ENCODE data around the gene DOCK2. TPM values are rescaled to one million over a fixed set of nuclear protein-coding genes. Genes with fewer than 3 reads are reported as not detected.

The DOCK2 gene
- total and polyA plus RNA-seq, 2 donors (not counting 1 experiment from before 2014, with no cell fraction given), result 112 to 330 TPM

DNA sequence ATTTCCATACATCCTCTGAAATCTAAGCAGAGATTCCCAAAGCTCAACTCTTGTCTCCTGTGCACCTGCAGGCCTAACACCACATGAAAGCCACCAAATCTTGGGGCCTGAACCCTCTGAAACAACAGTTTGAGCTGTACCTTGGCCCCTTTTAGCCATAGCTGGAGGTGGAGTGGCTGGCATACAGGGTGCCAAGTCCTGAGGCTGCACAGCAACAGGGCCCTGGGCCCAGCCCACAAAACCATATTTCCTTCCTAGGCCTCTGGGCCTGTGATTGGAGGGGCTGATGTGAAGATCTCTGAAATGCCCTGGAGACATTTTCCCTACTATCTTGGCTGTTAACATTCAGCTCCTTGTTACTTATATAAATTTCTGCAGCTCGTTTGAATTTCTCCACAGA, 26.5 kb downstream of the DOCK2 start:
- Histone ChIP-seq H3K27ac (ENCODE audit: low read length in 2 of 2) (no peak overlapping the region), H3K4me2 (replicated peaks; ENCODE audit: low read depth, low read length, poor library complexity, severe bottlenecking) (no peak overlapping the region), H3K4me3 (ENCODE audit: control extremely low read depth in 1 of 5, extremely low read depth in 1 of 5, insufficient read depth in 1 of 5, low read depth in 2 of 5, low read length in 4 of 5) (no peak overlapping the region), H3K9ac (ENCODE audit: low read length) (no peak overlapping the region), H3K79me2 (ENCODE audit: control insufficient read depth, insufficient read depth, low read length) (peaks cover 79% of the 10 kb centered on the region), H3K4me1 (ENCODE audit: control insufficient read depth in 2 of 2, insufficient read depth in 2 of 2, low read length in 2 of 2) (no peaks in the 10 kb centered on the region), H3K27me3 (replicated peaks in 1 of 4; ENCODE audit: control extremely low read depth in 1 of 4, control insufficient read depth in 3 of 4, insufficient read depth in 4 of 4, low read length in 3 of 4) (no peaks in the 10 kb centered on the region), H3K36me3 (replicated peaks in 1 of 2; ENCODE audit: control extremely low read depth in 1 of 2, control insufficient read depth in 1 of 2, extremely low read depth in 1 of 2, insufficient read depth in 2 of 2, low read length in 1 of 2) (peaks cover 4 to 51% of the 10 kb centered on the region in 2 experiments), H2AFZ (ENCODE audit: insufficient read depth, low read depth, low read length, poor library complexity, severe bottlenecking) (no peak overlapping the region), H3K9me3 (ENCODE audit: control extremely low read depth in 1 of 3, control insufficient read depth in 2 of 3, insufficient read depth in 1 of 3, low read length in 2 of 3) (peaks cover 8 to 10% (median 8%) of the 10 kb centered on the region in 3 donors), H4K20me1 (ENCODE audit: control insufficient read depth, insufficient read depth, low read length, poor library complexity, severe bottlenecking) (peaks cover 88% of the 10 kb centered on the region)
- ChIA-PET CTCF (no interaction called here), POLR2A (no interaction called here)
- TF ChIP-seq EZH2 (IDR thresholded peaks at IDR 0.05; ENCODE audit: borderline replicate concordance, insufficient read depth, low read depth, low read length, poor library complexity, severe bottlenecking), result no peak
- TF ChIP-seq, protein P1, sequence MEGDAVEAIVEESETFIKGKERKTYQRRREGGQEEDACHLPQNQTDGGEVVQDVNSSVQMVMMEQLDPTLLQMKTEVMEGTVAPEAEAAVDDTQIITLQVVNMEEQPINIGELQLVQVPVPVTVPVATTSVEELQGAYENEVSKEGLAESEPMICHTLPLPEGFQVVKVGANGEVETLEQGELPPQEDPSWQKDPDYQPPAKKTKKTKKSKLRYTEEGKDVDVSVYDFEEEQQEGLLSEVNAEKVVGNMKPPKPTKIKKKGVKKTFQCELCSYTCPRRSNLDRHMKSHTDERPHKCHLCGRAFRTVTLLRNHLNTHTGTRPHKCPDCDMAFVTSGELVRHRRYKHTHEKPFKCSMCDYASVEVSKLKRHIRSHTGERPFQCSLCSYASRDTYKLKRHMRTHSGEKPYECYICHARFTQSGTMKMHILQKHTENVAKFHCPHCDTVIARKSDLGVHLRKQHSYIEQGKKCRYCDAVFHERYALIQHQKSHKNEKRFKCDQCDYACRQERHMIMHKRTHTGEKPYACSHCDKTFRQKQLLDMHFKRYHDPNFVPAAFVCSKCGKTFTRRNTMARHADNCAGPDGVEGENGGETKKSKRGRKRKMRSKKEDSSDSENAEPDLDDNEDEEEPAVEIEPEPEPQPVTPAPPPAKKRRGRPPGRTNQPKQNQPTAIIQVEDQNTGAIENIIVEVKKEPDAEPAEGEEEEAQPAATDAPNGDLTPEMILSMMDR (IDR thresholded peaks at IDR 0.05), result no peak
- WGBS (ENCODE audit: insufficient coverage), result 80% methylated on average over 1 of the region's 1 CpG
- H3K27me3 Mint-ChIP-seq, result no peaks in the 10 kb centered on the region
- H3K4me3 Mint-ChIP-seq, result no peak overlapping the region
- DNase-seq (no peak), ATAC-seq (ENCODE audit: low read depth) (no peak)
- intact Hi-C loops (cut with micrococcal nuclease), result no loop called here
- H3K9me3 Mint-ChIP-seq (ENCODE audit: insufficient read depth), result no peaks in the 10 kb centered on the region
- peaks cover 34% of the 10 kb centered on the region for H3K4me1 Mint-ChIP-seq
- no peak overlapping the region for H3K27ac Mint-ChIP-seq

DNA sequence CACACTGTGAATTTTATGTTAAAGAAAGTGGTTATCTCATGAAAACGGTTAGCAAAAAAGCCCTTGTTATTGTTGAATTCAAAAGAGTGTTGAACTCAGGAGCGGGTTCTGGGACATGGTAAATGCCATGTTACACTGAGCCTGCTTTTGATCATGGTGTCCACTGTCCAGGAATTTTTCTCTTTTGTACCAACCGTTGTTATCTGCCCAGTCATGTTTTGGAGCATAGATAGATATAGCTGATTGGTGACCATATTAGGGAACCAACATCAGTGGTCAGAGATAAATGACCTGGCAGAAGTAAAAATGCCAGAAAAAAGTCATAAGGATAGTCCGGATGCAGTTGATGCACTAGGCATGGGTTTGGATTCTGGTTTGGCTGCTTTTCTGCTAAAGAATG, 29.3 kb downstream of the DOCK2 start:
- TF ChIP-seq, protein P1 (IDR thresholded peaks at IDR 0.05), result no peak
- no peak for TF ChIP-seq EZH2 (IDR thresholded peaks at IDR 0.05; ENCODE audit: borderline replicate concordance, insufficient read depth, low read depth, low read length, poor library complexity, severe bottlenecking)
- peaks cover 57% of the 10 kb centered on the region for H3K79me2 ChIP-seq (ENCODE audit: control insufficient read depth, insufficient read depth, low read length)
- peaks cover 91% of the 10 kb centered on the region for H4K20me1 ChIP-seq (ENCODE audit: control insufficient read depth, insufficient read depth, low read length, poor library complexity, severe bottlenecking)
- no peak overlapping the region for H3K4me2 ChIP-seq (replicated peaks; ENCODE audit: low read depth, low read length, poor library complexity, severe bottlenecking)
- no peak overlapping the region for H3K27ac Mint-ChIP-seq
- no peak overlapping the region for H3K4me3 Mint-ChIP-seq
- WGBS (ENCODE audit: insufficient coverage), result 95% methylated on average over 4 of the region's 4 CpGs
- H3K9me3 ChIP-seq (ENCODE audit: control extremely low read depth in 1 of 3, control insufficient read depth in 2 of 3, insufficient read depth in 1 of 3, low read length in 2 of 3), result peaks cover 8 to 10% (median 8%) of the 10 kb centered on the region in 3 donors
- ATAC-seq (ENCODE audit: low read depth), result no peak
- intact Hi-C loops (cut with micrococcal nuclease), result no loop called here
- no peak overlapping the region for H3K9ac ChIP-seq (ENCODE audit: low read length)
- H3K4me3 ChIP-seq (ENCODE audit: control extremely low read depth in 1 of 5, extremely low read depth in 1 of 5, insufficient read depth in 1 of 5, low read depth in 2 of 5, low read length in 4 of 5), result no peak overlapping the region
- no peaks in the 10 kb centered on the region for H3K27me3 ChIP-seq (replicated peaks in 1 of 4; ENCODE audit: control extremely low read depth in 1 of 4, control insufficient read depth in 3 of 4, insufficient read depth in 4 of 4, low read length in 3 of 4)
- no peak overlapping the region for H2AFZ ChIP-seq (ENCODE audit: insufficient read depth, low read depth, low read length, poor library complexity, severe bottlenecking)
- peaks cover 3 to 57% of the 10 kb centered on the region in 2 experiments for H3K36me3 ChIP-seq (replicated peaks in 1 of 2; ENCODE audit: control extremely low read depth in 1 of 2, control insufficient read depth in 1 of 2, extremely low read depth in 1 of 2, insufficient read depth in 2 of 2, low read length in 1 of 2)
- DNase-seq, result no peak
- CTCF ChIA-PET, result no interaction called here
- H3K4me1 ChIP-seq (ENCODE audit: control insufficient read depth in 2 of 2, insufficient read depth in 2 of 2, low read length in 2 of 2), result peaks cover 4 to 9% of the 10 kb centered on the region in 2 donors
- POLR2A ChIA-PET, result no interaction called here
- H3K27ac ChIP-seq (ENCODE audit: low read length in 2 of 2), result no peak overlapping the region
- H3K9me3 Mint-ChIP-seq (ENCODE audit: insufficient read depth), result no peaks in the 10 kb centered on the region
- peaks cover 54% of the 10 kb centered on the region for H3K4me1 Mint-ChIP-seq
- no peaks in the 10 kb centered on the region for H3K27me3 Mint-ChIP-seq
